SK-MEL-5 (cell line): Measurements from ENCODE around the gene FCMR. TPM values are rescaled to one million over a fixed set of nuclear protein-coding genes. Genes with fewer than 3 reads are reported as not detected.
A peak's percentile ranks its signal among the peaks of the same experiment; 100 is the strongest.

Experiments used
- DNase-seq: peaks from one replicate; pipeline ENCODE4 v3.0.0-alpha.2; 2016; ENCODE audit warnings: low read depth, low spot score
- in situ Hi-C: cut with HindIII; loops from 2 replicates; pipeline ENCODE4 v1.10.0; 2016; ENCODE audit warnings: low sequenced_read_pairs, high pct_unique_total_duplicates, low pct_unique_long_range_greater_than_20kb
- total RNA-seq: library from RNA; depleted of rRNA; stranded (reverse); fragments of >200 nt; shearing (Covaris generic); gene quantifications from 2 replicates; pipeline ENCODE4 v1.2.3, GENCODE V29; 2014

Gene FCMR
- total RNA-seq, 1 experiment from 2014 or later: 1.7 TPM

DNA sequence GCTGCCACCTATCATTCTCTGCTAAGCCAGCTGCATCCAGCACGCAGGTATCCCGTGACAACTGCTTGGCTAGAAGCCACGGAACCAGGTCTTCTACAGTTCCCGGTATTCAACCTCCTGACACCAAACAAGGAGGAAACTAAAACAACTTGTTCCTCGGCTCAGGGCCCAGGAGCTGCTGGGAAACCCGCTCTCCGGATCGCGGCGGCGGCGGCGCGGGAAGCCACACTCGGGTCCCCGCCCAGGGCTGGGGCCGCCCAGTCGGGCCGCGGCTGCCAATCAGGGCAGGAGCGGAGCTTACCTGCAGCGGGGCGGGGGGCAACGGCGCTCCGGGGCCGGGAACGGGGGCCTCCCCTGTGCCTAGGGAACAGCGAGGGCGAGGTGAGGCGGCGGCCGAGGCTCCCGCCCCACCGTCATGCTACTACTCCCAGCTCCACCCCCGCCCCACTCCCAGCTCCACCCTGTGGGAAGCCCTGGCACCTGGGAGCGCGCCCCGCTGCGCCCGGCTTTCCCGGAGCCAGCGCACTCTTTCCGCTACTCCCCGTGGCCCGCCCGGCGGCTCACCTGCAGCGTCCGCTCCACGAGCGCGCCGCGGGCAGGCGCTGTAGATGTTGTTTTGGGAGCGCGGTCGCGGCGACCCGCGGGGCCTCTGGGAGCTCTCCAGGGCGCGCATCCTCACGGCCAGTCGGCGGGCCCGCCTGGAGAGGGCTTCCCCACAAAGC, 12.4 kb downstream of the FCMR start:
- no peak for DNase-seq

DNA sequence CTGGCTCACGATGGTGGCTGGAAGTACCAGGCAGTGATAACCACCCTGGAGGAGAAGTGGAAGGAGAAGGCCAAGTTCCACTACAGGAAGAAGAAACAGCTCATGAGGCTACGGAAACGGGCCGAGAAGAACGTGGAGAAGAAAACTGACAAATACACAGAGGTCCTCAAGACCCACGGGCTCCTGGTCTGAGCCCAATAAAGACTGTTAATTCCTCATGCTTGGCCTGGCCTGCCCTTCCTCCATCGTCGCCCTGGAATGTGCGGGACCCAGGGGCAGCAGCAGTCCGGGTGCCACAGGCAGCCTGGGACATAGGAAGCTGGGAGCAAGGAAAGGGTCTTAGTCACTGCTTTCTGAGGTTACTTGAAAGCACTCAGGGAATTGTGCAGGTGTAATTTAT, 13.7 kb downstream of the FCMR start:
- in situ Hi-C loops: no loop called here
- DNase-seq: no peak

More for the DNA sequence above, 12.4 kb downstream of the FCMR start:
- in situ Hi-C loops: no loop called here

DNA sequence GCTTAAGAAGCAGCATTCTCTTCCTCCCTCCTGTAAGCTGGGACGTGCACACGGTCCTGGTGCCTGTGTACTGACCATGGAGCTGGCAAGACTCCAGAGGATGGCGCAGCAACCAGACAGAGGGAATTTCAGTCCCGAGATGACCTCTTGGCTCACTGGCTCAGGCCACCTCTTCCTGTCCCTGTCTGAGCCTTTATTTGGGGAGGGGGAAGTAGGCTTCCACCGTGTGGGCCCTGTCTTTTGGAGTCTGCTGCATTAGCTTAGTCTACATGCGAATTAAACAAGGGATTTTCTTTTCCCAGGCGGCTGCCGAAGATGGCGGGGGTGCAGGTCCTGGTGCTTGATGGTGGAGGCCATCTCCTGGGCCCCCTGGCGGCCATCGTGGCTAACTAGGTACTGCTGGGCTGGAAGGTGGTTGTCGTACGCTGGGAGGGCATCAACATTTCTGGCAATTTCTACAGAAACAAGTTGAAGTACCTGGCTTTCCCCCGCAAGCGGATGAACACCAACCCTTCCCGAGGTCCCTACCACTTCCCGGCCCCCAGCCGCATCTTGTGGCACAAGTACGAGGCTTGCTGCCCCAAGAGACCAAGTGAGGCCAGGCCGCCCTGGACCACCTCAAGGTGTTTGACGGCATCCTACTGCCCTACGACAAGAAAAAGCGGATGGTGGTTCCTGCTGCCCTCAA, 14.3 kb downstream of the FCMR start:
- DNase-seq: peak; percentile 19
- in situ Hi-C loops: no loop called here

DNA sequence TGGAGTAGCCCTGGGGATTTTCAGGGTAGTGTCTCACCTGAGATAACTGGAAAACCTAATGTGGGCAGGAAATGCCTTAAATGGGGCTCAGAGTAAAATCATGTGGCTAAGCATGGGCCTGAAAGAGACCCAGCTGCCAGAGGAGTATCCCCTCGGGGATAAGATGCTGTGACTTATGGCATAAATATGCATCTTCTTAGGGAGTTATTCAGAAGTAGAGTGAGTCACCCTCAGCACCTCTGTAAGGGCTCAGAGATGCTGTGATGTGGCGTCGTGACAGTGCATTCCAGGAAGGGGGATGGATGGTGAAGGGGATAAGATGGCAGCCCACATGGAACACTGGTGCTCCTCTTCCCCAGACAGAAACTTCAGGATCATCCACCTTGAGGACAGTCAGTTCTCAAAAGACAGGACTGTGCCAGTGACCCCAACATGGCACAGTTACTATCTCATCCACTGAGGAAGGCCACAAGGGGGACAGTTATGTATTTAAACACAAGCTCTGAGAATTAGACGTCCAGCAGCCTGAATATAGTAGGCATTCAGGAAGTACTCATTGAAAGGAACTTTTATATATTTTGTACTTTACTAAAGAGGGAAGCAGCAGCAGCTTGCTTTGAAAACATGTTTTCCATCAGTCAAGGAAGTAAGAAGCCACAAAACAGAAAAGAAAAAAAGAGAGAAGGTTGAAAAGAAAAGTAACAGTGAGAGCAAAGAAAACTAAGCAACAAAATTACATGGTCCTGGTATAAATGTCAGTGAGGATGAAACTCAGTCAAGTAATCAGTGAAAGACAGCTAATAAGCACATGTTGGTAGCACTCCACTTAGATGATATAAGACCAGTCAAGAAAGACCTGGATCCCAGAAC, 16.2 kb downstream of the FCMR start:
- in situ Hi-C loops: no loop called here
- peak; percentile 68 for DNase-seq

DNA sequence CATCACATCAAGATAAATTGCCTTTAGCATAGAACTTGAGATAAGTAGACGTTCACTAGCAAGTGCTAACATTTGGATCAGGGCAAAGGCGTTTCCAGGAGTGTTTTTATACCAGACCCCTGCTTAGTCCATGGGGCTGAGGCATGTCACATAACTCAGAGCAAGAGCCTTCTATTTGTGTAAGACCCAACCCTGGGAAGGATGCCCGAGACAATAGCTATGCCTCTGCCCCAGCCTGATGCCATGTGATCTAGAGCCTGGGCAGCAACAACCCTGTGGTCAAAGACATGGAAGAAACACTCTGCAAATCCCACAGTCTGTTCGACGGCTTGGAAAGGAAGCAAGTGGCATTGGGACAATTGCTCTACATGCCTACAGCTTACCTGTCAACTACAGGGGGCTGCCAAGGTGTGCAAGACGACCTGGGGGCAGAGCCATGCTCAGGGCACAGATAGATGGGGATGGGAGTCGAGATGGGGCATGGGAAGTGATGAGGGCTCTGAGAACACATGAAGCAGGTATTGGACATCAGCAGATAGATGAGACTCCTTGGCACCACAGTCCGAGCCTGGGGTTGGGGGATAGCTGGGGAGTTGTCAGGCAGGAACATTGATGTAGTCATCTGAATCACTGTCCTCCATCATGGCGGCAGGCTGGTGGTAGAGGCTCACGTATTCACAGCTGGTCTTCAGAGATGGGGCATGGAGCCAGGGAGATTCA, 17.2 kb downstream of the FCMR start:
- in situ Hi-C loops: no loop called here
- no peak for DNase-seq

DNA sequence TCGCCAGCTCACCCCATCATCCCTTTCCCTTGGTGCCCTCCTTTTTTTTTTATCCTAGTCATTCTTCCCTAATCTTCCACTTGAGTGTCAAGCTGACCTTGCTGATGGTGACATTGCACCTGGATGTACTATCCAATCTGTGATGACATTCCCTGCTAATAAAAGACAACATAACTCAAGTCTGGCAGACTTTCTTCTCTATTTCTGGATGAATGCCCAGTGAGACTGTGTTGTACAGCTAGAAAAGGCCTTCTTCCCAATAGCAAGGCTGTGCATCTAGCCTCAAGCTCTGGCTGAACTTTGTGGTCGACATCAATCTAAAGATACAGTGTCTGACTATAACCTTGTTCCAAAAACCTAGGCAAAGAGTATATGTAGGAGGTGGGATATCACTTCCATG, 18.1 kb downstream of the FCMR start:
- in situ Hi-C loops: no loop called here

DNA sequence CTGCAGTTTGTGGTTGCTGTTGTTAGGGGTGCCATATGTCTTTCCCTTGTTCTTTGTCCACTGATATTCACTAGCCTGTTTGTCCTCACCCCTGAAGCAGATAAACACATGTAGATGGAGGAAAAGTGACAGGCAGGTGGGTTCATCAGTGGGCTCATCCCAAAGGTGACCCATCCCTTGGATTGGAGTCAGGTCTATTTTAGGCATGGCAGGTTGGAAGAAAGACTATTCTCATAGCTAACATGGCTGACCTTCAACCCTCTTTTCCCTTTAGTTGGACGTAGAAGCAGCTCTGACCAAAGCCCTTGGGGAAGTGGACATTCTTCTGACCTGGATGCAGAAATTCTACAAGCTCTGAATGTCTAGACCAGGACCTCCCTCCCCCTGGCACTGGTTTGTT, 19.0 kb downstream of the FCMR start:
- DNase-seq: no peak
- in situ Hi-C loops: no loop called here

More for the DNA sequence above, 18.1 kb downstream of the FCMR start:
- peak; percentile 57 for DNase-seq

DNA sequence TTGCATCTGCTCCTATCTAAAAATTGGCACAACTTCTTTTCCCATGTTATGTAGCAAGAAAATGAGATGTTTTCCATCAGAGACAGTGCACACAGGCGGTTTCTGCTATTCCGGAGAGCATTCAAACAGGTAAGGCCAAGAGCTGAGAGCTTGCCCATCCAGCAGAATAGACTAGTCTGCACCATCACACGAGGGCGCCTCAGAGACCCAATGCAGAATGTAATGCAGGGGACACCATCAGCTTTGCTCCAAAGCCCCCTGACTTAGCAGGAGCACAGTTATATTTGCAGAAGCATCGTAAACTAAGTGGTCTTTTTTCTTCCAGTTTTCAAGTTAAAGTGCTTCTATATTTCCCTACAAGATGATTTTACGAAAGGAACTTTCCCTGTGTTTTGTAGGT, 19.8 kb downstream of the FCMR start:
- in situ Hi-C loops: no loop called here
- DNase-seq: no peak

DNA sequence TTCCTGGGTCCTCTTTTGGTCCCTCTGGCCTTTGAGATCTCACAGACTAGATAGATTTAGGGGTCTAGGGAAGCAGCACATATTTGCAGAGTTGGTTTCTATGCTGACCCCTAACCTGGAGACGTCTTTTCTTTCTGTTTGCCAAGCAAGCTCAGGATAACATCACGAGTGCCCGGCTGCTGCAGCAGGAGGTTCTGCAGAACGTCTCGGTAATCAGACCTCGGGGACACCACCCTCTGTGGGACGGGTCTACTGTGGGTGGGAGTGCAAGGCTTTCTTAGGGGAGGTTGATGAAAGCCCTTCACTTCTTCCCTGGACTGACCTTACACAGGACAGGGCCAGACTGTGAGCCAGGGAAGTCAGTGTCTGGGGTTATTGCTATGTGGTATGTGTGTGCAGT, 21.6 kb downstream of the FCMR start:
- no peak for DNase-seq
- in situ Hi-C loops: no loop called here

DNA sequence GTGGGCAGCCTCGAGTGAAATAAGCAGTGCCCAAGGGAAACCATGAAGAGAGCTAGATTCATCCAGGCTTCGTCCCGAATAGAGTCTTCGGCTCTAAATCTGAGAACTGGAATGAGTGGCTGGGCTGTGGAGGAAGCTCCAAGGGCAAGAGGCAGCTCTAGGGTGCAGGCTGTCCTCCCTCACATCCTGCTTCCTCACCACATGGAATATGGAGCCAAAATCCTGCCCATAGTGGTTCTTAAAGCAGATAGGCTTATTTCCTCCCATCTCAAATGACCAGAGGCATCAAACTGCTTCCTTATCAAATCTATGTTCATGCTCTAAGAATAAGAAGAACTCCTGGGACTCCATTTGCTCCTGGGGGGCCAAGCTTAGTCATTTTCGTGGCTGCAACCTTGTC, 22.0 kb downstream of the FCMR start:
- in situ Hi-C loops: no loop called here
- no peak for DNase-seq

DNA sequence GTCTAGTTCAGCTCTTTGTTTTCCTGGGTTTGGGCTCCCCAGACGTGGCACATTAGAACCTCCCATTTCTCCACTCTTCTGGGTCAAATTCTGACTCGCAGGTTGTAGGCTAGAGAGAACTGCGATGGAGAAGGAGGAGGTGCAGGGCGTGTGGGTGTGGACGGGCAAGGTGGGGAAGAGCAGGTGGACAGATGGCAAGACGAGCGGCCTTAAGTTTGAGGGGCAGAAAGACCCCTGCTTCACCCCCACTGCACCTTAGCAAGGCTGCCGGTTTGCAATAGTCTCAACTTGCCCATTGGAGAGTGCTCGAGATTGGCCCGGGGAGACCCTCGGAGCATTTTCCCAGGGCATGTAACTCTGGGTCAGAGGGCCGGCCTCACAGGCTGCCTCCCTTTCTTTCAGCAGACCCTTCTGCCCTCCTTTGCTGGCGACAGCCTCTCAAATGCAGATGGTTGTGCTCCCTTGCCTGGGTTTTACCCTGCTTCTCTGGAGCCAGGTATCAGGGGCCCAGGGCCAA, 22.8 kb downstream of the FCMR start:
- in situ Hi-C loops: no loop called here
- no peak for DNase-seq

DNA sequence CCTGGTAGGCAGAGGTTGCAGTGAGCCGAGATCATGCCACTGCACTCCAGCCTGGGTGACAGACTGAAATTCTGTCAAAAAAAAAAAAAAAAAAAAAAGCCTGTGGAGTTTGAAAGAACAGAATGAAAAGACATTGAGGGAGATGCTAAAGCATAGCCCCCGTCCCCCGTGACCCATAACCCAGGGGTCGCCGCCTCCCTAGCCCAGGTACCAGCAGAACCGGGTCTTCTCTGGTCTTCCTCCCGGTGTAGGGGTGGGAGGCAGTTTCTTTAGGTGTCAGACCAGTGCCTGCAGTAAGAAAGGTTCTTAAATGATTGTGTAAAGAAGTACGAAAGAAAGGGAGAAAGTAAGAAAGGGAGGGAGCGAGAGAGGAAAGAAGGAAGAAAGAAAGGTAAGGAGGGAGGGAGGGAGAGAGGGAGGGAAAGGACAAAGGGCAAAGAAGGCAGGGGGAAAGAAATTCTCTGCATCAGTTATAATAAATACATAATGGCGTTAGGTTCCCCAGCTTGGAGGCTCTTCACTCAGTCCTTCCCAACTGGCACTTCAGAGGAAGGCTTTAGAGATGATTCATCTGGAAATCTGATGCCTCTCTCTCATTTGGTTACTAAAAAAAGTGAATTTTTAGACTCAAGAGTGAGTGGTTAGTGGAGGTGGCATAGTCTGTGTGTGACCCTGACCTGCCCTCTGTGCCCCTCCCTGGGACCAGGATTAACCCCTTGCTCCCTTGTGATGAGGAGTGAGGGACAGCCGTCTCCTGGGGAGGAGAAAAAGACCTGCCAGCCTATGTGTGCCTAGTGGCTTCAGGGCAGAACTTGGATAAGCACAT, 23.4 kb downstream of the FCMR start:
- in situ Hi-C loops: no loop called here

DNA sequence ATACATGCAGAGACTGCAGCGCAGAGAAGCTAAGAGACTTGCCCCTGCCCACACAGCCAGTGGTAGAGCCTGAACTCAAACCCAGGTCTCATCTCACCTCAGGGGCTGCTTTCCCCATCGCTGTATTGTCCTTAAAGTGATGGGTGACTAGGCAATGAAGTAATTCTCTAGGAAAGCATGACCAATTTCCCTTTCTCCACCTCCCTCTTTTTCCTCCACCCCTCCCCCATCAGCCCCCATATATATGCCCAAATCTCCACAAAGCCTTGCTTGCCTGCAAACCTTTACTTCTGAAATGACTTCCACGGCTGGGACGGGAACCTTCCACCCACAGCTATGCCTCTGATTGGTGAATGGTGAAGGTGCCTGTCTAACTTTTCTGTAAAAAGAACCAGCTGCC, 24.6 kb downstream of the FCMR start, which contains the start of gene IL24:
Gene IL24, plus strand, starts transcription at position 269 of the 400 bp plus-strand sequence. CDS start 390 bp downstream, outside the sequence.
- in situ Hi-C loops: no loop called here
- no peak for DNase-seq

More for the DNA sequence above, 23.4 kb downstream of the FCMR start:
- DNase-seq: no peak

DNA sequence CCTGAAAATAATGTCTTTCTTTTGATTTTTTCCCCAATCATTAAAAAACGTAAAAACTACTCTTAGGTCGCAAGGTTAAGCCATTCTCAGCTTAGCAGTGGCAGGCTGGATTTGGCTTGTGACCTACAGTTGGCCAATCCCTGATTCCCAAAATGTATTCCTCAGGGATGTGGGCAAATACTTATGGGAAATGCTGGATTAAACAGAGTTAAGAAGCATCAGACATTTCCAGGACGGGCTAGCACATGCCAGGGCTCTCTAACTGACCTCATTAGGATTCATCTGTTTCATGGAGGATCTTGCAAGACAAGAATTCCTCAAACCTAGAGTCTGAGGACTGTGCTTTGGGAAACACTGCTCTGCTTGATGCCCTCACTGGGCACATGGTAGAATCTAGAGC, 25.5 kb downstream of the FCMR start:
- in situ Hi-C loops: no loop called here
- no peak for DNase-seq

DNA sequence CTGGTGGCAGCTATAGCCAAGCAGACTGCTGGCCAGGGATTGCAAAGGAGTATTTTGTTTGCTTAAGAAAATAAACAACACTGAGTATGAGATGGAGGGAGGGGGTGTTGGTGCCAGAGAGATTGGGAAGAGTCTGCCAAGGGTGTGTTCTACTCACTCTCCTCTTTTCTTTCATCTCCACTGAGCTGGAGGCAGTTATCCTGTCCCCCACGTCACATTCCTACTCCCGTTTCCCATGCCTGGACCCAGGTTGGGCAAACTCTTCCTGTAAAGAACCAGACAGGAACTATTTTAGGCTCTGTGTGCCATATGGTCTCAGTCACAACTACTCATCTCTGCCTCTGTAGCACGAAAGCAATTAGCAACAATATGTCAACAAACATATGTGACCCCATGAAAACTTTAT, 25.9 kb downstream of the FCMR start:
- no peak for DNase-seq
- in situ Hi-C loops: no loop called here

DNA sequence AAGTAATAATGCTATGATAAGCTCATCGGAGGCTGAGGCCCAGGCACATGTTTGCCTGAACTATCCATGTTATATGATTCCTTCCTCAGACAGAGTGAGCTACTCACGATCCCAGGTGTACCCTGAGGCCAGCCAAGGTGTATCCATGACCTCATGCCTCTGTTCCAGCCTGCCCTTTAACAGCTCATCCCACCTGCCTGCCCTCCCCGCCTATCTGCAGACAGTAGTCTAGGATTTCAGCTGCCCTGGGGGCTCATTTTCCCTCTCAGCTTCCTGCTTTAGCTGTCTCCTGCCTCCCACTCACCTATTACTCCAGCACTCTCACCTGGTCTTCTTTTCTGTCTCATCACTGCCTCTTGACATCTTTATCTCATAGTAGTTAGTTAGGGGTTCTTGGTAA, 26.4 kb downstream of the FCMR start:
- in situ Hi-C loops: no loop called here
- no peak for DNase-seq

DNA sequence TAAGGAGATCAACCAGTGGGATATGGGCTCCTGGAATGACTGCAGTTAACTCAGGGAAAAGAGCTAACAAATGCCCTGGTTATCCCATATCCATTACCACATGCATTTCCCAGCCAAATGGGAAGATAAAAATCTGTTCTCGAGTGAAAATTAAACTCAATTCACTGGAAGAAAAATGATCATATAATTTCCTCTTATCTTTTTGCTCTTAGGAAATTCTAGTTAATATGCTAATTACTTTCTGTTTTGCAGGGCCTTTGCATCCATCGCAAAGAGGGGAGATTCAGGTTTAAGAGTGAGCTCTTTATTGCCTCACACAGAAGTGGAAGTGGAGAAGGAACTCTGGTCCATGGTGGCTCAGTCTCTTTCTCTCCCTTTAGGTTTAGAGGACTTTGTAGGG, 28.4 kb downstream of the FCMR start:
- in situ Hi-C loops: no loop called here
- no peak for DNase-seq
